ENCODE results near the gene TCERG1L.
"Not testable (repeated sequence)": the region's sequence is repeated elsewhere in the genome, so short reads cannot be mapped to it uniquely, and the experiment has no call there.

Gene TCERG1L

DNA sequence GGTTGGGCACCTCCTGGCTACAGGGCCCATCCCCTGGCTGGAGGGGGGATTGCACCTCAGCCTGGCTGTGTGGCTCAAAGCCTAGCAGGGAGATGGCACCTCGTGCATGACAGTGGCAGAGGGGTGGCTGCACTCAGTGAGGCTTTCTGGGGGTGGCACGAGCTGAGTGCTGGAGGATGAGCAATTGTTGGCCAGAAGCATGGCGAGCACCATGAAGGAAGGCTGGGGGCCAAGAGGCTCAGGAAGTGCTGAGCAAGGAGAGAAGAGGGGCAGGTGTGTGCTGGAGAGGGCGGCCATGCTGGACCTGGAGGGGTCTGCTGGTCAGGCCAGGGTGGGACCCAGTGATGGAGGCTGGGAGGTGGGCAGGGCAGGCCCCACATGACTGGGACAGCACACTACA lies 65.4 kb downstream of the TCERG1L start:
- no peak for DNase-seq

GRCh38 chr10:131245475-131246059 lies 66.0 kb downstream of the TCERG1L start:
- DNase-seq = no peak

GRCh38 chr10:131244836-131245235 lies 66.7 kb downstream of the TCERG1L start:
- no peak for DNase-seq

DNA sequence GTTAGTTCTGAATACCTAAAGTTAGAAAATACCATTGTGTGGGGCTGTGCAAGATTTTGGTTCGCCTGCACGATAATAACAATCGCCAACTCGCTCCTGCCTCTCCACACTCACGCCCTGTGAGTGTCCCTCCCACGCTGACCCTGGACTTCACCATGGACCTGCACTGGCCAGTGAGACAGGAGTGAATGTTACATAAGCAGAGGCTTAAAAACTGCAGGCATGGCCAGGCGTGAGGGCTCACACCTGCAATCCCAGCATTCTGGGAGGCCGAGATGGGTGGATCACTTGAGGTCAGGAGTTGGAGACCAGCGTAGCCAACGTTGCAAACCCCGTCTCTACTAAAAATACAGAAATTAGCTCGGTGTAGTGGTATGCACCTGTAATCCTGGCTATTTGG lies 68.4 kb downstream of the TCERG1L start:
- DNase-seq = no peak

- DNase-seq = no peak
These were observed 69.5 kb downstream of the TCERG1L start for GRCh38 chr10:131242007-131242406.

DNA sequence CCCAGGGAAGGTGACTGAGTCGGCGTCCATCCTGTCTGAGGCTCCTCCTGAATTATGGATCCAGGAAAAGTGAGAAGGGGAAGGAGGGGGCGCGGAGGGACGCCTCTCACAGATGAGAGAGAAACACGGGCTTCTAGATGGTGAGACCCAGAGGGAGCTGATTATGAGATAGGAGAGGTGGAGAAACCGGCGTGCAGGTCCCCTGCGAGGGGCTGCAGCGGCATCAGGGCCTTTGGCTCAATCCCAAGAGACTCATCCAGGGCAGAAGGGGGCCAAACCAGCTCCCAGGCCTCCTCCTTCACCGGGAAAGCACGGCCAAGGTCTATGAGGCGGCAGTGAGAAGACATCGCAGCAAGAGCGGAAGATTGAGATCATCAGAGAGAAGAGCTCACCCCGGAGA lies 70.8 kb downstream of the TCERG1L start:
- no peak for DNase-seq

GRCh38 chr10:131239926-131240325 lies 71.6 kb downstream of the TCERG1L start:
- no peak for DNase-seq

- DNase-seq = no peak
These were observed 72.1 kb downstream of the TCERG1L start for GRCh38 chr10:131239450-131239849.

GRCh38 chr10:131238669-131239280 lies 72.7 kb downstream of the TCERG1L start:
- DNase-seq = no peak

GRCh38 chr10:131237991-131238651 lies 73.4 kb downstream of the TCERG1L start:
- no peak for DNase-seq

DNA sequence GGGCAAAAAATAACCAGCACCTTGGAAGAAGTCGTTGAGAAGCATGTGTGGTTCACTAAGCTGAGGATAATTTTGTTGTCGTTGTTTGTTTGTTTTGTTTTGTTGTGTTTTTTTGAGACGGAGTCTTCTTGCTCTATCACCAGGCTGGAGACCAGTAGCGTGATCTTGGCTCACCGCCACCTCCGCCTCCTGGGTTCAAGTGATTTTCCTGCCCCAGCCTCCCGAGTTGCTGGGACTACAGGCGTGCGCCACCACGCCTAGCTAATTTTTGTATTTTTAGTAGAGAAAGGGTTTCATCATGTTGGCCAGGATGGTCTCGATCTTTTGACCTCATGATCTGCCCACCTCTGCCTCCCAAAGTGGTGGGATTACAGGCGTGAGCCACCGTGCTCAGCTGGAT lies 76.9 kb downstream of the TCERG1L start:
- DNase-seq = not testable (repeated sequence)

DNA sequence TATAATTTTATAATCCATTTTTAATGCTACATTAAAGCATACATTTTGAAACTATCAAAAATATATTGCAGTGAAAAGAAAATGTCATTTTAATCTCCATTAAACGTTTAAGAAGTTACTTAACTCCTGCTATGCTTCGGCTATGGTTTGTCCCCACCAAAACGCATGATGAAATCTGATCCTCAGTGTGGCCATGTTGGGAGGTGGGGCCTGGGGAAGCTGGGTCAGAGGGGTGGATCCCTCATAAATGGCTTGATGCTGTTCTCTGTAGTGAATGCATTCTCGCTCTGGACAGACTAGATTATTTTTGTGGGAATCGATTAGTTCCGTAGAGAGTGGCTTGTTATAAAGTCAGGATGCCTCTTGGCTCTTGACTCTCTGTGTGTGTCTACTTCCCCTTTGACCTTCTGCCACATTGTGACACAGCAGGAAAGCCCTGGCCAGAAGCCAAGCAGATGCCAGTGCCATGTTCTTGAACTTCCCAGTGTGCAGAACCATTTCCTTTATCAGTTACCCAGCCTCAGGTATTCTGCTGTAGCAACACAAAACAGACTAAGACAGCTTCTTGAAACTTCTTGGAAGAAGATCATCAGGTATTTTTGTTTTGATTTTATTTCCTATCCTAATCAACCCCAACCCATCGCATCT lies 77.8 kb downstream of the TCERG1L start:
- DNase-seq = no peak

DNA sequence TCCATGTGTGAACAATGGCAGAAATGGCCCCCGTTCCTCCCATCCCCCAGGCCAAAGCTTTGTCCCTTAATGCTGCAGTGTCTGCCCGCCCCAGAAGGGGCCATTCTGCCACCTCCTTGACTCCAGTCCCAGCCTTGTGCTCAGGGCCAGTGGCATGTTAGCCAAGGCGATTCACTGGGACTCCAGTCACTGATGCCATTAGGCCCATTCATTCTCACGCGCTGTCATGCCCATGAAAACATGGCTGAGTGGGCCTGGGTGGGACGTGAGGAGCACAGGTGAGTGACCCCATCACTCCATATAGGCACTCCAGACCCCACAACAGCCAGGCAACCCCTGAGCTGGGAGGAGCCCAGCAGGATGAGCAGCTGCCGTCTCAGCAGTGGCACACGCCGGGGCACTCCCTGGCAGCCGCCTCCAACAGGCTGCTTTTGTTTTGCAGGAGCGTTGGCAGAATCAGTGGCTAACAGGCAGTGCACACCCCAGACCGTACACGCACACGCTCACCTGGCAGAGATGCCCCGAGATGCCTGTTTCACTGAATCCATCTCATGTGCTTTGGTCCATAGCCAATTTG lies 79.5 kb downstream of the TCERG1L start:
- no peak for DNase-seq

DNA sequence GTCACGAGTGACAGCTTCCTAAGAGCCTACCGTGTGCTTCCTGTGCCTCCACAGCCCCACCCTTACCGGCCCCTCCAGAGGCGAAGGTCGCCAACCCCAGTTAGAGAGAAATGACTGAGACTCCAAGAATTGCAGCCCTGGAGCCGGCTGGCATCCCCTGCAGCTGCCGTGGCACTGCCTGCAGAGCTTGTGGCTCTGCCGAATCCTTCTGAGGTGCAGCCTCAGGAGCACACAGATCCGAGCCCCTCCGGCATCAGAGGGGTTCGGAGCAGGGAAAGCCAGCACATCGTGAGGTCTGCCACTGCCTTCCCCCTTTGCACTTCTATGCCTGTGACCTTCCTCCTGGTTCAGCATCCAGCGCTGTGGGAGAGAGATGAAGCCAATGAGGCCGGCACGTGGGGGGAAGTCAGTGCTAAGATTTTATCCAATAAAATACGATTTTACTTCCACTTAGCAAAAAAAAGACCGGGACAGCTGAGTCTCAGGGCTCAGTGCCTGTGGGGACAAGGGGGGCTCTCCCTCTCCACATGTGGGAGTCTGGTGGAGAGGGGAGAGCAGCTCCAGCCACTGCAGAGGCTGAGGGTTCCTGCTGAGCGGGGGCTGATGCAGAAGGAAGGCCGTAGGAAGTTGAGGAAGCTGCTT lies 80.1 kb downstream of the TCERG1L start:
- DNase-seq = no peak

GRCh38 chr10:131230641-131231322 lies 80.7 kb downstream of the TCERG1L start:
- no peak for DNase-seq

DNA sequence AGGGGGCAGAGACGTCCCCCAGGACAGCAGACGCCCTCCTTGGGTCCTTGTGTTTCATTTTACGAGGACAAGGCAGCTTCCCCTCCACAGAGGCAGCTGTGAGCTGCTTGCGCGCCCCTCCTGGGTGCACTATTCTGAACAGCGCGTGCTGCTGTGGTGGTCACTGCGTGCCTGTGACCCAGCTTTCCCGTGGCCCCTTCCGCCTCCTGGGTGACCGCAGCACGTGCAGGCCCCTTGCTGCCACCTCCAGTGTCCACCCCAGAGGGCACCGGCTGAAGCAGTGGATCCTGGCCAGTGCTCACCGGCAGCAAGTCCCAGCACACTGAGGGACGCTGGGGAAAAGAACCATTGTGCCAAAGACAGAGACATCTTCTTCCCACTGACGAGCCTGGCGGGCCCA lies 81.4 kb downstream of the TCERG1L start:
- no peak for DNase-seq

- DNase-seq = no peak
These were observed 84.3 kb downstream of the TCERG1L start for GRCh38 chr10:131227163-131227740.

- no peak for DNase-seq
These were observed 84.9 kb downstream of the TCERG1L start for GRCh38 chr10:131226446-131227162.

DNA sequence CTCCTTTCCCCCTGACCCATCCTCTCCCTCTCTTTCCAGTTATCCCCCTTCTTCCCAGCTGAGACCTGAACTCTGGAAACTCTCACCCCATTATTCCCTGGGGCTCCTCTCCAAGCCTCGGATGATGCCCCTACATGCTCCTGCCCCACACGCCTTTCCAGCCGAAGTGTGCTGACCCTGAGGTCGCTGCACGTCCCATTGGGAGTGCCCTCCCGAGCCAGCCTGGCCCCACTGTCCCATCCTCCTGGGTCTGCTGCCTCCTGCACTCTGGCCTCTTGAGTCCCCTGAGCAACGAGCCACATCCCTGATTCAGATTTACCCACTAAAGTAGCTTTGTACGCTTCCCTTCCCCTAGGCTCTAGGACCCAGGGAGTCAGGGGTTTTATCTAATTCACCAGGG lies 87.4 kb downstream of the TCERG1L start:
- DNase-seq = no peak

- DNase-seq = no peak
These were observed 88.1 kb downstream of the TCERG1L start for GRCh38 chr10:131223422-131223821.

GRCh38 chr10:131222986-131223385 lies 88.5 kb downstream of the TCERG1L start:
- DNase-seq = no peak
